Neural progenitor cell (in vitro differentiated cells): Measurements from ENCODE around the gene KLC3. TPM values are rescaled to one million over a fixed set of nuclear protein-coding genes. Genes with fewer than 3 reads are reported as not detected.

Source experiments
- DNase-seq: peaks from one replicate; pipeline ENCODE4 v3.0.0-alpha.2; 2016; ENCODE audit warnings: low spot score
- H2AFZ ChIP-seq: fragments of 200-600 bp; sonication (generic); replicated peaks from 2 replicates; pipeline ENCODE4 v1.6.1; 2016; ENCODE audit warnings: antibody characterized with exemption
- H3F3A ChIP-seq: fragments of 200-600 bp; sonication (generic); 2 replicates; pipeline ENCODE4 v1.6.1; 2016; ENCODE audit warnings: antibody characterized with exemption, low read depth
- H3K27ac ChIP-seq: fragments of 200-600 bp; sonication (generic); 2 replicates; pipeline ENCODE4 v1.5.1; 2016; ENCODE audit warnings: mild to moderate bottlenecking
- H3K27me3 ChIP-seq: fragments of 200-600 bp; sonication (generic); 2 replicates; pipeline ENCODE4 v1.6.1; 2016; ENCODE audit warnings: mild to moderate bottlenecking, moderate library complexity
- H3K36me3 ChIP-seq: fragments of 200-600 bp; sonication (generic); 2 replicates; pipeline ENCODE4 v1.5.1; 2016
- H3K4me1 ChIP-seq: fragments of 200-600 bp; sonication (generic); 2 replicates; pipeline ENCODE4 v1.6.1; 2016; ENCODE audit warnings: mixed run types
- H3K4me2 ChIP-seq: fragments of 200-600 bp; sonication (generic); 2 replicates; pipeline ENCODE4 v1.6.1; 2016
- H3K4me3 ChIP-seq: fragments of 200-600 bp; sonication (generic); 2 replicates; pipeline ENCODE4 v1.5.1; 2016
- H3K79me2 ChIP-seq: fragments of 200-600 bp; sonication (generic); 2 replicates; pipeline ENCODE4 v1.6.1; 2016; ENCODE audit warnings: low read depth
- H3K9ac ChIP-seq: fragments of 200-600 bp; sonication (generic); 2 replicates; pipeline ENCODE4 v1.6.1; 2016
- H3K9me3 ChIP-seq: fragments of 200-600 bp; sonication (generic); 2 replicates; pipeline ENCODE4 v1.5.1; 2016; ENCODE audit warnings: low read depth
- H4K20me1 ChIP-seq: fragments of 200-600 bp; sonication (generic); 2 replicates; pipeline ENCODE4 v1.6.1; 2016; ENCODE audit warnings: low read depth
- H3K27ac Mint-ChIP-seq: 3 replicates; pipeline ENCODE4 v1.8.0; 2021; ENCODE audit warnings: mixed read lengths
- H3K27me3 Mint-ChIP-seq: 2 replicates; pipeline ENCODE4 v1.8.0; 2022; ENCODE audit warnings: low read depth, mild to moderate bottlenecking, inconsistent platforms, moderate library complexity, mixed read lengths; ENCODE audit not compliant: insufficient read depth
- H3K36me3 Mint-ChIP-seq: 3 replicates; pipeline ENCODE4 v1.8.0; 2021; ENCODE audit warnings: mixed read lengths
- H3K4me1 Mint-ChIP-seq: 3 replicates; pipeline ENCODE4 v1.8.0; 2021; ENCODE audit warnings: mixed read lengths
- H3K4me3 Mint-ChIP-seq: 3 replicates; pipeline ENCODE4 v1.8.0; 2021; ENCODE audit warnings: mild to moderate bottlenecking, moderate library complexity, mixed read lengths
- H3K9me3 Mint-ChIP-seq: 3 replicates; pipeline ENCODE4 v1.8.0; 2020; ENCODE audit warnings: mixed read lengths
- EZH2 ChIP-seq: fragments of 200-600 bp; sonication (generic); IDR thresholded peaks from 2 replicates; pipeline ENCODE4 v1.6.1; 2017; ENCODE audit warnings: antibody characterized with exemption, mild to moderate bottlenecking, moderate library complexity
- EZH2phosphoT487 ChIP-seq: fragments of 200-600 bp; sonication (generic); IDR thresholded peaks from 2 replicates; pipeline ENCODE4 v1.6.1; 2017; ENCODE audit warnings: antibody characterized with exemption
- total RNA-seq: library from RNA; depleted of rRNA; stranded (reverse); fragments of >200 nt; gene quantifications from 2 replicates; pipeline ENCODE4 v1.2.3, GENCODE V29; 2015; ENCODE audit warnings: low replicate concordance
- TF ChIP-seq, protein P1 (sequence below): fragments of 200-600 bp; sonication (generic); IDR thresholded peaks from 2 replicates; pipeline ENCODE4 v1.5.1; 2017; ENCODE audit warnings: antibody characterized with exemption, mild to moderate bottlenecking

KLC3 gene
- total RNA-seq, 1 donor from 2014 or later = not detected

DNA sequence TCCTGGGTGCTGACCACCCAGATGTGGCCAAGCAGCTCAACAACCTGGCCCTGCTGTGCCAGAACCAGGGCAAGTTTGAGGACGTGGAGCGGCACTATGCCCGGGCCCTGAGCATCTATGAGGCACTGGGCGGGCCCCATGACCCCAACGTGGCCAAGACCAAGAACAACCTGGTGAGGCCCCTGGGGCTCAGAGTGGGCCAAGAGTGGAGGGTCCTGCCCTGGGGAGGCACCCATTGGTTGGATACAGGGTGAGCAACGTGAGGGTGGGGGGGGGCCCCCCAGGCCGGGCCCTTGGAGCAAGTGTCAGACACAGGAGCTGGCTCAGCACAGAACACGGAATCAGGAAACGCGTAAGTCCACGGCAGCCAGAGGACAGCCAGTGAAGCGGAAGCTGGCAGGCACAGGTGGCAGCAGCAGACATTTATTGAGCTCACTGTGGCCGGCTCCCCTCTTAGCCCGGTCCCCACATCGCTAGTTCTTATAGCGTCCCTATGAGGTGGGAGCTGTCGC, 8.9 kb downstream of the KLC3 start:
- Mint-ChIP-seq H3K9me3 (no peaks in the 10 kb centered on the region), H3K4me1 (peaks cover 4% of the 10 kb centered on the region), H3K36me3 (peaks cover 12% of the 10 kb centered on the region), H3K27me3 (peaks cover 10% of the 10 kb centered on the region), H3K4me3 (no peak overlapping the region), H3K27ac (no peak overlapping the region)
- H4K20me1 ChIP-seq = peaks cover 7% of the 10 kb centered on the region
- H2AFZ ChIP-seq = no peak overlapping the region
- peaks cover 12% of the 10 kb centered on the region for H3K27me3 ChIP-seq
- H3K36me3 ChIP-seq = no peaks in the 10 kb centered on the region
- DNase-seq = no peak
- H3K9me3 ChIP-seq = no peaks in the 10 kb centered on the region
- no peak overlapping the region for H3K27ac ChIP-seq
- no peaks in the 10 kb centered on the region for H3K79me2 ChIP-seq
- no peaks in the 10 kb centered on the region for H3K4me1 ChIP-seq
- no peak overlapping the region for H3K4me2 ChIP-seq
- TF ChIP-seq EZH2phosphoT487 (no peak), EZH2 (no peak)
- TF ChIP-seq, protein P1, sequence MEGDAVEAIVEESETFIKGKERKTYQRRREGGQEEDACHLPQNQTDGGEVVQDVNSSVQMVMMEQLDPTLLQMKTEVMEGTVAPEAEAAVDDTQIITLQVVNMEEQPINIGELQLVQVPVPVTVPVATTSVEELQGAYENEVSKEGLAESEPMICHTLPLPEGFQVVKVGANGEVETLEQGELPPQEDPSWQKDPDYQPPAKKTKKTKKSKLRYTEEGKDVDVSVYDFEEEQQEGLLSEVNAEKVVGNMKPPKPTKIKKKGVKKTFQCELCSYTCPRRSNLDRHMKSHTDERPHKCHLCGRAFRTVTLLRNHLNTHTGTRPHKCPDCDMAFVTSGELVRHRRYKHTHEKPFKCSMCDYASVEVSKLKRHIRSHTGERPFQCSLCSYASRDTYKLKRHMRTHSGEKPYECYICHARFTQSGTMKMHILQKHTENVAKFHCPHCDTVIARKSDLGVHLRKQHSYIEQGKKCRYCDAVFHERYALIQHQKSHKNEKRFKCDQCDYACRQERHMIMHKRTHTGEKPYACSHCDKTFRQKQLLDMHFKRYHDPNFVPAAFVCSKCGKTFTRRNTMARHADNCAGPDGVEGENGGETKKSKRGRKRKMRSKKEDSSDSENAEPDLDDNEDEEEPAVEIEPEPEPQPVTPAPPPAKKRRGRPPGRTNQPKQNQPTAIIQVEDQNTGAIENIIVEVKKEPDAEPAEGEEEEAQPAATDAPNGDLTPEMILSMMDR = no peak
- H3K4me3 ChIP-seq = no peak overlapping the region
- no peaks in the 10 kb centered on the region for H3F3A ChIP-seq
- no peak overlapping the region for H3K9ac ChIP-seq

DNA sequence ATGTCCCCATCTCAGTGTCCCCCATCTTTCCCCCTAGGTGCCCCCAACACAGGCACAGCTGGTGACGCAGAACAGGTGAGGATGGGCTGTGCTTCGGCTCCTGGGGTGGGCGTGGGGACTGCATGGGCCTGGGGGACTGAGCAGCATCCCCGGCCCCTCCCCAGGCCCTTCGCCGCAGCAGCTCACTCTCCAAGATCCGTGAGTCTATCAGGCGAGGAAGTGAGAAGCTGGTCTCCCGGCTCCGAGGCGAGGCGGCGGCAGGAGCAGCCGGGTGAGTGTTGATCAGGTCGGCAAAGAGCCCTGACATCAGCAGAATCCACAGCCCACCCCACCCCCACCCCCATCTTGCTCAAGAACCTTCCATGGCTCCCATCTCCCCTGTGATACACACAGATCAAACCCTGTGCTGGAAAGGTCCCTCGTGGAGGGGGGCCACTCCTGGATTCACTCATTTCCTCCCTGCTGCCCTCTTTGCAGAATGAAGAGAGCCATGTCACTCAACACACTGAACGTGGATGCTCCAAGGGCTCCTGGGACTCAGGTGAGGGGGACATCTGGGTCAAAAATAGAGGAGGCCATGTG, 10.0 kb downstream of the KLC3 start:
- Histone ChIP-seq H3K9me3 (no peaks in the 10 kb centered on the region), H4K20me1 (peaks cover 7% of the 10 kb centered on the region), H3K4me1 (no peaks in the 10 kb centered on the region), H3K36me3 (no peaks in the 10 kb centered on the region), H3K79me2 (no peaks in the 10 kb centered on the region), H3K9ac (no peak overlapping the region), H3K27me3 (peaks cover 12% of the 10 kb centered on the region), H3K4me2 (no peak overlapping the region), H2AFZ (no peak overlapping the region), H3F3A (no peaks in the 10 kb centered on the region), H3K27ac (no peak overlapping the region), H3K4me3 (no peak overlapping the region)
- Mint-ChIP-seq H3K27ac (no peak overlapping the region), H3K36me3 (peaks cover 15% of the 10 kb centered on the region), H3K4me3 (no peak overlapping the region), H3K9me3 (no peaks in the 10 kb centered on the region), H3K4me1 (peaks cover 4% of the 10 kb centered on the region), H3K27me3 (peaks cover 8% of the 10 kb centered on the region)
- TF ChIP-seq EZH2phosphoT487 (no peak), EZH2 (no peak)
- TF ChIP-seq, protein P1 = no peak
- DNase-seq = no peak

DNA sequence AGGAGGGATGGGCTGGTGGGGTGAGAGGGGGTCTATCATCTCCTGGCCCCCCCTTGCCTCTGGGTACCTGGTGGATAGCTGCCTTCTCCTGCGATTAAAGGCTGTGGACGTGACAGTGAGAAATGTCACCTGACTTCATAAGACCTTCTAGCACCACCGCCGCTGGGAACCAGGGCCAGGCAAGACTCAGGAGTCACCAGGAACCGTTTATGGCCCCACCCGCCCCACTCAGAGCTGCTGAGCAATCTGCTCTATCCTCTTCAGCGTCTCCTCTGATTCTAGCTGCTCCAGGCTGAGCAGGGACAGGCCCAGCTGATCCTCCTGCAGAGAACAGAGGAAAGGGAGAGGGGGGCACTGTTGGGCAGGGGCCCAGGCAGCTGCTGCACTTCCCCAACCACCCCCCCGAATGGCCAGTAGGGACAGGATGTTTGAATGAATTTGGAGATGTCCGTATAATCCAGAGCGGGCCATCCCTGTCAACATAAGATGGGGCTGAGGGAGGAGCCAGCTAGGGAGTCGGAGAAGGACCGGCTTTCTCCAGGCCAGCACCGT, 10.9 kb downstream of the KLC3 start:
- Histone ChIP-seq H3K4me2 (no peak overlapping the region), H3K9me3 (no peaks in the 10 kb centered on the region), H3K4me3 (no peak overlapping the region), H3K36me3 (no peaks in the 10 kb centered on the region), H3K27me3 (peaks cover 6% of the 10 kb centered on the region), H3K79me2 (no peaks in the 10 kb centered on the region), H4K20me1 (peaks cover 13% of the 10 kb centered on the region), H3F3A (no peaks in the 10 kb centered on the region), H3K27ac (no peak overlapping the region), H3K9ac (no peak overlapping the region), H2AFZ (no peak overlapping the region), H3K4me1 (no peaks in the 10 kb centered on the region)
- Mint-ChIP-seq H3K4me3 (no peak overlapping the region), H3K36me3 (peaks cover 23% of the 10 kb centered on the region), H3K27ac (no peak overlapping the region), H3K9me3 (no peaks in the 10 kb centered on the region), H3K4me1 (peaks cover 4% of the 10 kb centered on the region), H3K27me3 (peaks cover 6% of the 10 kb centered on the region)
- TF ChIP-seq EZH2phosphoT487 = no peak
- no peak for TF ChIP-seq EZH2
- TF ChIP-seq, protein P1 = no peak
- no peak for DNase-seq
